GM18951 (cell line): Measurements from ENCODE around the gene SLC25A30.
"Not testable (repeated sequence)": the region's sequence is repeated elsewhere in the genome, so short reads cannot be mapped to it uniquely, and the experiment has no call there.

Experiments used
- POLR2A ChIP-seq: IDR thresholded peaks from 4 replicates; pipeline ENCODE4 v1.6.1; 2011; ENCODE audit warnings: mild to moderate bottlenecking; ENCODE audit not compliant: insufficient read length, insufficient read depth; ENCODE audit errors: extremely low read depth
- in situ Hi-C: fragments of 300-500 bp; cut with MboI; formaldehyde crosslinking; loops from one replicate; pipeline ENCODE4 v1.12.0; 2022; ENCODE audit warnings: low sequenced_read_pairs, mixed read lengths, inconsistent platforms; ENCODE audit not compliant: unreplicated experiment

SLC25A30 gene

DNA sequence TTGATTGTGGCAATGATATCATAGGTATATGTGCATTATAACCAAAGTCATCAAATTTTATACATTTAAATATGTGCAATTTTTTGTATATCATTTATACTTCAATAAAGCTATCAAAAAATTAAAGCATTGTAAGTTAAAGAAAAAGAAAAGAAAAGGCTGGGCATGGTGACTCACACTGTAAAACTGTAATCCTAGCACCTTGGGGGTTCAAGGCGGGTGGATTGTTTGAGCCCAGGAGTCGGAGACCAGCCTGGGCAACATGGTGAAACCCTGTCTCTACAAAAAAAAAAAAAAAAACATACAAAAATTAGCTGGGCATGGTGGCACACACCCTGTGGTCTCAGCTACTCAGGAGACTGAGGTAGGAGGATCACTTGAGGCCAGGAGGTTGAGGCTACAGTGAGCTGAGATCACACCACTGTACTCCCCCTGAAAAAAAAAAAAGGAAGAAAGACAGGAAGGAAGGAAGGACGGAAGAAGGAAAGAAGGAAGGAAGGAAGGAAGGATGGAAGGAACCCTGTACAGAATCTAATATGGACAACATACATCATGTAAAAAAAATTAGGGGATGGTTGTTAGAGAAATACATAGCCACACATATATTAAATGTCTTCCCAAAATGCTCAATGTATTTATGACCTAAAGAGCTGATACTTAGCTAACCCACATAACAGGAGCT is 21.7 kb upstream of the SLC25A30 start:
- in situ Hi-C loops, result no loop called here
- no peak for TF ChIP-seq POLR2A

DNA sequence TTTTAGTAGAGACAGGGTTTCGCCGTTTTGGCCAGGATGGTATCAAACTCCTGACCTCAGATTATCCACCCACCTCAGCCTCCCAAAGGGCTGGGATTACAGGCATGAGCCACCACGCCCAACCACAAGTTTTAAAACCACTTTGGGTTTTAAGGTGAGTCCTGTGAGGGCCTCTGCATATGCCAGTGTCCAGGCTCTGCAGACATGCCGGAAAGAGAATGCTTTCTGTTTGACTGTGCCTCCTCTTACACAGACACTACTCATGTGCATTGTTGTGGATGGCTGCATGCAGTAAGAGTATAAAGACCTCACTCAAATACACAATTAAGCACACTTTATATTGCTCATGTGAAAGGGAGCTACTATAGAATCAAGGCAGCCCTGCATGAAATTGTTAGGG is 20.8 kb upstream of the SLC25A30 start:
- in situ Hi-C loops, result no loop called here

DNA sequence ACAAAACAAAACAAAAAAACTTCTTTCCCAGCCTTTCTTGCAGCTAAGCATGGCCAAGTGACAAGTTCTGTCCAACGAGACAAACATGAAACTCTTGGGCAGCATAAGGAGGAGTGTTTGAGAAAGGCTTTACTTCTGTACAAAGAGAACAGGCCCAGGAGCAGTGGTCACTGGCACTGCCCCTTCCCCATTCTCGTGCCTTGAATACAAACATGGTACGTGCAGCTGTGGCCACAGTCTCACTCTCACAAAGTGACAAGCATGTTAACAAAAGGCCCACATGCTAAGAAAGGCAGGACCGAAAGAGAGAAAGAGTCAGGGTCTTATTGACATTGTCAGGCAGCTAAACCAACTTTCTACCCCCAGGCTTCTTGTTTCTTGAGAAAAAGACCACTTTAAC is 19.8 kb upstream of the SLC25A30 start:
- no peak for TF ChIP-seq POLR2A
- in situ Hi-C loops, result no loop called here

More for the DNA sequence above, 20.8 kb upstream of the SLC25A30 start:
- no peak for TF ChIP-seq POLR2A

DNA sequence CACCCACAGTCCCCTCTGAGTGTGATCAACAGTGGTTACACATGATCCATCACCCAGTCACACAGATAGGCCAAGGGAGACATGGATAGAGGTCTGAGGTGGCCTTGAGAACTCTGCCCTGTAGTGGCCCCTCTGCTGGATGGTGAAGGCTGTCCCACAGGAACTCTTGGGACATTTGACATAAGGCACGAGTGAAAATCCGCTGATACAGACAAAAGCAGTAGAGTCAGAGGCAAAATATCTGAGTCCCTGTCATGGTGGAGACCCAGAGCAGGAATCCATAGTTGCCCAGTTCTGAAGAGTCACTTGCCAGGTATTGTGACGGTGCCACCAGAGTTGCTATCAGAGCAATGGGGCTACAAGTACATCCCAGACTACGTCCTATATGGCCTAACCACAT is 18.8 kb upstream of the SLC25A30 start:
- TF ChIP-seq POLR2A, result no peak
- in situ Hi-C loops, result no loop called here

DNA sequence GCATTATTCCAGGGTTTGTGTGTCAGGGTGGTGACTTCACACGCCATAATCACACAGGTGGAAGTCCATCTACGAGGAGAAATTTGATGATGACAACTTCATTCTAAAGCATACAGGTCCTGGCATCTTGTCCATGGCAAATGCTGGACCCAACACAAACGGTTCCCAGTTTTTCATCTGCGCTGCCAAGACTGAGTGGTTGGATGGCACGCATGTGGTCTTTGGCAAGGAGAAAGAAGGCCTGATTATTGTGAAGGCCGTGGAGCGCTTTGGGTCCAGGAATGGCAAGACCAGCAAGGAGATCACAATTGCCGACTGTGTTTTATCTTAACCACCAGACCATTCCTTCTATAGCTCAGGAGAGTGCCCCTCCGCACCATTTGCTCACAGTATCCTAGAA is 18.2 kb upstream of the SLC25A30 start:
- no peak for TF ChIP-seq POLR2A
- in situ Hi-C loops, result no loop called here

DNA sequence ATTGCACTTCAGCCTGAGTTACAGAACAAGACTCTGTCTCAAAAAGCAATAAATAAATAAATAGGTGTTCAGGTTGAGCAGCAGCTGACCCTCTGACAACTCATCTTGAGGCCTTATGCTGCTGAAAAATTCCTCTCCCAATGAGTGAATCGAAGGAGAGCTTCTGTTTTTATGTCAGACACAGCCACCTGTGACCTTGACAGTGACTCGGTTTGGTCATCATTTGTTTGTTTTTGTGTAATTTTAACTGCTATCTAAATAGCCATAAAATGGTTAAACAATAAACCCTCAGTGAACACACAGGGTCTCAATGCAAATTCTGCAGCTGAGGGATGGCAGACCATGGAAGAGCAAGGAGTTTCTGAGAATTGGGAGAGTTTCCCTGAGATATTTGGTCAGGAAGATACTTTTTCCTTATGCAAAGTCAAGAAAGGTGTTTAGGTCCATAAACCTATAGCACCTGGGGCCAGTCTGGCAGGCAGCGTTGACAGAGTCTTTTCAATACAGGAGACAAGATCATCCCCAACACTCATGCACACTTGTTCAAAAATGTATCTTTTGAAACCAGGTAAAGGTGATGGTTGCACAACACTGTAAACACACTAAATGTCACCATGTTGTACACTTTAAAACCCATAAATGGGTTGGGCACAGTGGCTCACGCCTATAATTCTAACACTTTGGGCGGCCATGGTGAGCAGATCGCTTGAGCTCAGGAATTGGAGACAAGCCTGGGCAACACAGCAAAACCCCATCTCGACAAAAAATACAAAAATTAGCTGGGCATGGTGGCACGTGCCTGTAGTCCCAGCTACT is 16.6 kb upstream of the SLC25A30 start:
- no peak for TF ChIP-seq POLR2A
- in situ Hi-C loops, result no loop called here

DNA sequence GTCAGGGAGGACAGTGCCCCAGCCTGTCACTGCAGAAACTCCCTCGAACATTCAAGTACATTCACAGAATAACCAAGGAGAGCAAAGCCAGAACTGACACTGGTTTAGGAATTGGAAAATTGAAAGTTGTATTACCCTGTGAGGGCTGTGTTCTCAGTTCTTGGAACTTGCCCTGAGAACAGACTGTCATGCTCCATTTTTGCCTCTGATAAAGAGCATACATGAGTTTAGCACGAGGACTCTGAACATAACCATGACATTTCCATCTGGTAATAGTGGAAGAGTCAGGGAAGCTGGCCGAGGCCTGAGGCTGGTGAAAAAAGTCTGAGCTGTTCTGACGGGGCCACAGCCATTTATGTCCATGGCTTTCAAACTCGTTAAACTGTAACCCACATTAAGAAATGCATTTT is 15.2 kb upstream of the SLC25A30 start:
- in situ Hi-C loops, result no loop called here
- no peak for TF ChIP-seq POLR2A

DNA sequence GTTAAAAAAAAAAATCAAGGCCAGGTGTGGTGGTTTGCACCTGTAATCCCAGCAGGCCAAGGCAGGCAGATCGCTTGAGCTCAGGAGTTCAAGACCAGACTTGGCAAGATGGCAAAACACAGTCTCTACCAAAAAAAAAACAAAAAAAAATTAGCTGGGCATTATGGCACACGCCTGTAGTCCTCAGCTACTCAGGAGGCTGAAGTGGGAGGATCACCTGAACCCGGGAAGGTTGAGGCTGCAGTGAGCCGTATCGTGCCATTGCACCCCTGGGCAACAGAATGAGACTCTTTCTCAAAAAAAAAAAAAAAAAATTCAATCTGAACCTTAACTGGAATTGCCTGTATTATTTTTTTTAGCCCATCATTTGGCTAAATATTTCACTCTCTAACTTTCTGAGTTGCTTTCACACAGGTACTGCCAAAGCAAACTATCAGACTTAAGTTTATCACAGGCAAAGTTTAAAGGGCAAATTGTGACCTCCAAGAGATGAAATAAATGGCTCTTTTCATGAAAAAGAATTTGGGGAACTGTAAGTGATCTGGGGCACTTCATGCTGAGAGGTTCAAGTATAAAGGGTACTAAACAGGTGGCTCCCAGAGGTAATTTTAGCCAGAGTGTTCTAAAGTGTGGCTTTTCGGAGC is 14.7 kb upstream of the SLC25A30 start:
- in situ Hi-C loops, result no loop called here
- TF ChIP-seq POLR2A, result no peak

DNA sequence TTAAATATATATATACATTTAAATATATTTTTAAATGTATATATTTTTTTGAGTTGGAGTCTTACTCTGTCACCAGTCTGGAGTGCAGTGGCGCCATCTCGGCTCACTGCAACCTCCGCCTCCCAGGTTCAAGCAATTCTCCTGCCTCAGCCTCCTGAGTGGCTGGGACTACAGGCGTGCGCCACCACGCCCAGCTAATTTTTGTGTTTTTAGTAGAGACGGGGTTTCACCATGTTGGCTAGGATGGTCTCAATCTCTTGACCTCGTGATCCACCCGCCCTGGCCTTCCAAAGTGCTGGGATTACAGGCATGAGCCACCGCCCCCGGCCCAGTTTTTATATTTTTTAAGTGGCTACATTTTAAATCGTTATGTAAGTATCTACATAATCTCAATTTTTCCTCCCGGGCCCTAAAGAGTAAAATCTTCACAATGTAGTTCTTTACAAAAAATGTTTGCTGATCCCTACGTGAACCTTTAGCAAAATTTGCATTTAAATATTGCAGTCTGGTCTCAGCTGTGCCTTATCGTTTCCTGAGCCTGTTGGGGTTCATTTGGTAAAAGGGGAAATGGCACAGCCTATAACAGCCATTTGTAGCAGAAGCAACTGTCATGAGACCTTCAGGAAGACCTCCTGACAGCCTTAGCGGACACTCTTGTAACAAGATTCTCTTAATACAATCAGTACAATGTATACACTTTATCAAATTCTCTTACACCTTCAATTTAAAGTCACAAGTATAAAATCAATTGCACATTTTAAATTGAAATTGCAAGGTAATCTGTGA is 8.1 kb upstream of the SLC25A30 start:
- in situ Hi-C loops, result not testable (repeated sequence)

DNA sequence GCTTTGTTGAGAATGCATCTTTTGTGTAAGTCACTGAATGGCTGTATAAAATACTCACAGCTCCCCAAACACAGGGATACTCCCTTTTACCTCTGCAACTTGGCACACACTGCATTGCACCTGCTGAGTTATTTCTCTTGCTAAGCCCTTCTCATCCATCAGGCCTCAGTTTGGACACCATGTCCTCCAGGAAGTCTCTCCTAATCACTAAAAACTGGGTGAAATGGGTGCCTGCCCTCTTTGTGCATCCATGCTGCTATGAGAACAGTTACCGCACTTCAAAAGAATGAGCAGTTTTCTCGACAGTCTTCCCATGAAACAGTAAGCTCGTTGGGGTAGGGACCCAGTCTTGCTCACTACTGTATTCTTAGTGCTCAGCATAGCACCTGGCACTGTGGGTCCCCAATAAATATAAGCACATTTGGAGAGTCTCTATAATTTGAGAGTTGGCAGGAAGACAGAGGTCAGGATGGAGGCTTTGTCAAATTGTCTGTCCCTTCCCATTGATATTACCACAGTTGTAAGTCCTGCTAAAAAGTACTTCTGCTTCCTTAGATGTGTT is 4.6 kb upstream of the SLC25A30 start:
- TF ChIP-seq POLR2A, result no peak
- in situ Hi-C loops, result no loop called here

DNA sequence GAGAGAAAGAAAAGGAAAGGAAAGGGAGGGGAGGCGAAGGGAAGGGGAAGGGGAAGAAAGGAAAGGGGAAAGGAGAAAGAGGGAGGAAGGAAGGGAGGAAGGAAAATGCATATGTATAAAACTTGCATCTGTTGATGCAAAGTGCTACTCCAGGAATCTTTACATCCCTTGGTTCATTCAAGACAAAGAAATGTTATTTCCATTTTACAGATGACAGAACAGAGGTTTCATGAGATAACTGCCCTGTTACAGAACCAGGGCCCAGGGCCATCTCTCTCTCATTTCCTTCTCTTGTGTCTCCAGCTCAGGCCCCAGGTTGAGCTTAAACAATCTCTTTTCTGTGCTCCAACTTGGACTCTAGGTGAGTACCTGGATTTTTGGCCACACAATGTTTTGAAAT is 1.8 kb upstream of the SLC25A30 start:
- no peak for TF ChIP-seq POLR2A
- in situ Hi-C loops, result no loop called here

DNA sequence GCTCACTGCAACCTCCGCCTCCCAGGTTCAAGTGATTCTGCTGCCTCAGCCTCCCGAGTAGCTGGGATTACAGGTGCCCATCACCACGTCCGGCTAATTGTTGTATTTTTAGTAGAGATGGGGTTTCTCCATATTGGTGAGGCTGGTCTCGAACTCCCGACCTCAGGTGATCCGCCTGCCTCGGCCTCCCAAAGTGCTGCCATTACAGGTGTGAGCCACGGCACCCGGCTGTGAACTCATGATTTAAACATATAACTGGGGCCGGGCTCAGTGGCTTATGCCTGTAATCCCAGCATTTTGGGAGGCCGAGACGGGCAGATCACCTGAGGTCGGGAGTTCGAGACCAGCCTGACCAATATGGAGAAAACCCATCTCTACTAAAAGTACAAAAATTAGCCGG is 1.2 kb upstream of the SLC25A30 start:
- in situ Hi-C loops, result not testable (repeated sequence)

DNA sequence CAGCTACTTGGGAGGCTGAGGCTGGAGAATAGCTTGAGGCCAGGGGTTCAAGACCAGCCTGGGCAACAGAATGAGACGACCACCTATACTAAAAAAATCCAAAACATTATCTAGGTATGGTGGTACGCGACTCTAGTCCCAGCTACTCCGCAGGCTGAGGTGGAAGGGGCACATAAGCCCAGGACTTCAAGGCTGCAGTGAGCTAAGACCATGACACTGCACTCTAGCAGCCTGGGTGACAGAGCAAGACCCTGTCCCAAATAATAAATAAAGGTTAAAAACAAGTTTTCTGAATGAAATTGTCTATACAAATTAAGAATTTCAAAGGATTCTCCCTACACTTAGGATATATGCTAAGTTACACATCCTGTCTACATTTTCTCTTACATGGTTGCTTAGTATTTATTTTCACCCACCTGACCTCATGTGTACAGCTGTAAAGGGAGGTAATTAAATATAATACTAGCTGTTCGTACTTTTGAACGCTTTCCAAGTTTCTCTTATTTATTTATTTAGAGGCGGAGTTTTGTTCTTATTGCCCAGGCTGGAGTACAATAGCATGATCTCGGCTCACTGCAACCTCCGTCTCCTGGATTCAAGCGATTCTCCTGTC is 1.6 kb downstream of the SLC25A30 start:
- in situ Hi-C loops, result no loop called here
- no peak for TF ChIP-seq POLR2A
